Hepatic stellate cell (primary cell): ENCODE data around the gene SPTBN1.
"Not testable (repeated sequence)": the region's sequence is repeated elsewhere in the genome, so short reads cannot be mapped to it uniquely, and the experiment has no call there.

Source experiments
- DNase-seq: peaks from one replicate; pipeline ENCODE4 v3.0.0; 2011; ENCODE audit warnings: low spot score

The SPTBN1 gene

GRCh38 chr2:54528311-54528955 is 72.3 kb downstream of the SPTBN1 start:
- DNase-seq, result no peak

DNA sequence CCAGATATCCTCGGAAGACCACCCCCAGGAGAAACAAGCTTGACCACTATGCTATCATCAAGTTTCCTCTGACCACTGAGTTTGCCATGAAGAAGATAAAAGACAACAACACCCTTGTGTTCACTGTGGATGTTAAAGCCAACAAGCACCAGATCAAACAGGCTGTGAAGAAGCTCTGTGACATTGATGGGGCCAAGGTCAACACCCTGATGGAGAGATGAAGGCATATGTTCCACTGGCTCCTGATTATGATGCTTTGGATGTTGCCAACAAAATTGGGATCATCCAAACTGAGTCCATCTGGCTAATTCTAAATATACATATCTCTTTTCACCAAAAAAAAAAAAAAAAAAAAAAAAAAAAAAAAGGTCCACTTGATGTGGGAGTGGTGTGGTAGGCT is 73.4 kb downstream of the SPTBN1 start:
- not testable (repeated sequence) for DNase-seq

- no peak for DNase-seq
These were observed 73.8 kb downstream of the SPTBN1 start for GRCh38 chr2:54529935-54530334.

DNA sequence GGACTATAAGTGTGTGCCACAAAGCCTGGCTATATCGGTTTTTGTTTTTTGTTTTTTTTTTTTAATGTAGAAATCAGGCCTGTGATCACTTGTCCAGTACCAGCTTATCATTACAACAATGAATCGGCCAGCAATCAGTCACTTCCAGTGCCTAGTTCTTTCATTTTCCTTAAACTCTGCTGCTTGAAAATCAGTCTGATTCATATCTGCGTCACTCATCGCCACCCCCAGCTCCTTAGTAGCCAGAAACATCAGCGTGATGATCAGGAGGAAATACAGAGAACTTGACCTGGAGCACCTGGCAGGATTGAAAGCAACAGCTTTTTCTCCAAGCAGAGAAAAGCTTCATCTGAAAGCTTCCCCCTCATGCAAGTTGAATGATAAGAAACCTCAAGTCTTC is 75.4 kb downstream of the SPTBN1 start:
- DNase-seq, result peak; percentile 15

- no peak for DNase-seq
These were observed 78.1 kb downstream of the SPTBN1 start for GRCh38 chr2:54534221-54534620.

GRCh38 chr2:54534625-54535024 is 78.5 kb downstream of the SPTBN1 start:
- no peak for DNase-seq

GRCh38 chr2:54535599-54536195 is 79.6 kb downstream of the SPTBN1 start:
- no peak for DNase-seq

GRCh38 chr2:54536720-54537119 is 80.6 kb downstream of the SPTBN1 start:
- no peak for DNase-seq

DNA sequence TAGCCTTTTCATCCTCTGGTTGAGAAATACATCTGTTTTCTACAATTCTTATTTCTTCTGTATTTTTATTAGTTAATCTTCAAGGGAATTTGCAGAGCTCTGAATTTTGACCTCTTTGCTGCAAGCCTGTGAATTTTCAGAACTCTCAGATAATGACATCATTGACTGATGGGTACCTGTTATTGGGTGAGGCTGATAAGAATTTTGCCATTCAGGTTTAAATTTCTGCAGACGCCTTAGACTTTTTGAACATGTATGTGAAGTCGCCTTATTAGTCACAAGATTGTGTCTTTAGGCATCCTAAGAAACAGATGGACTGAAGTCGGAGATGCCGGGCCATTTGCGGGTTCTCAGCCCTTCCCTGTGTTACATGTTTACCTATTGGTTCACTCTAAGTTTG is 82.4 kb downstream of the SPTBN1 start:
- no peak for DNase-seq

GRCh38 chr2:54539683-54540082 is 83.6 kb downstream of the SPTBN1 start:
- no peak for DNase-seq

- no peak for DNase-seq
These were observed 84.1 kb downstream of the SPTBN1 start for GRCh38 chr2:54540194-54540593.

DNA sequence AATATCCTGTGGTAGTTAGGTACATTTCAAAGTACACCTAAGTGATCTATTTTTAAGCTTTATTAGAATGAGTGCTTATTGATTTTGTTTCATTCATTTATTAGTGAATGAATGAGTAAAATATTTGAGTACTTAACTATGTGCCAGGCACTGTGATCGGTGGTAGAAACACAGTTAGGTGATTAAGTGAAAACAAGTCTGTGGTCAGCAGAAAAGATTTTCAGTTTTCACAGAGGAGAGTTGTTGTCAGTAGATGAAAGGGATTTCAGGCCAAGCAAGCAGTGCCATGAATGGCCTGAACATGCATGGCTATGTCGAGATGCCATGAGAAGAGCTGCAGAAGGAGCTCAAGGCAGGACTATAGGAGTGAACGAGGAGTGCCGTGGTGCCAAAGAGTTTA is 85.9 kb downstream of the SPTBN1 start:
- DNase-seq, result no peak

GRCh38 chr2:54543733-54544396 is 87.7 kb downstream of the SPTBN1 start:
- DNase-seq, result no peak

- no peak for DNase-seq
These were observed 89.7 kb downstream of the SPTBN1 start for GRCh38 chr2:54545702-54546450.

DNA sequence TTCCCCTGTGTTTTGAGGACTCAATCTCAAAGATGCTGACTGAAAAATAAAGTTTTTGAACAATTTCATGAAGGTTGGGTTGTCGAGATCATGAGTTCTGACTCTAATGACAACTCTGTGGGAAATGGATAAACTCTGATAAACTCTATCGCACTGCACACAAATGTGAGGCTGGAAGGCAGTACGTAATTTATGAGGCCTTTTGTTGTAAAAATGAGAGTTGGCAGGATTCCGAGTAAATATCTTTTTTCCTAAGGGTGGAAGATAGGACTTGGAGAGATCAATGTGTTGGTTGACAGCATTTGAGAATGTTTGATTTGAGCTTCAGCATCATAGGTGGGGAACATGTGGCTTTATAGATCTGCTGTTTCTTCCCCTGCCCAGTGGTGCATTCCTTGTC is 90.4 kb downstream of the SPTBN1 start:
- DNase-seq, result no peak

GRCh38 chr2:54546923-54547720 is 91.0 kb downstream of the SPTBN1 start:
- no peak for DNase-seq

GRCh38 chr2:54549430-54549829 is 93.3 kb downstream of the SPTBN1 start:
- DNase-seq, result no peak

GRCh38 chr2:54549917-54550518 is 93.9 kb downstream of the SPTBN1 start:
- DNase-seq, result no peak

- no peak for DNase-seq
These were observed 94.4 kb downstream of the SPTBN1 start for GRCh38 chr2:54550547-54550946.

DNA sequence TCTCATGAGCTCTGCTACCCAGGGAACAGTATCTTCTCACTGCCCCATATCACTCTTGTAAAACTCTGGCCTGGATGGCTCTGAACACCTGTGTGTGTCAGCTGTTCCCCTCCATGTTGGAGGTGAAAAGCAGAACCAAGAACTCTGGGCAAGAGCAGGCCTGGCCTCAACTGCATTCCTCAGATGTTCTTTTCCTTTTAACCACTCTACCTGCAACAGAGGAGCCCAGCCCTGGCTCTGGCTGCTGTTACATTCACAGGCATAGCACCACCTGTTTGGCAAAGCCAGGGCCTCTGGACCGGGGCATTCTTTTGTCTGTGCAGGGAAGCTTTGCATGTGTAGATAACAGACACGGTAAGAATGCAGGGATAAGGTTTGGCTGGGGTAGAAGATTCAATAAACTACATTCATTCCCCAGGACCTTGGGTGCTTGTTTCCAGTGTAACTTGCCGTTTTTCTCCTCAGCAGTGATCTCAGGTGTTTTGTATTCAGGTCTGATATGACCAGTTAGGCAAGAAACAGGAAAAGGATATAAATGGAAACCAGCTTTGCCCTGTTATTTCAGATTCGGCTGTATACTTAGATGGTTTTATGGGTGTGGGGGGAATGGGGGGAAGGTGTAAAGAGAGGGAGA is 95.1 kb downstream of the SPTBN1 start:
- no peak for DNase-seq

GRCh38 chr2:54553075-54553474 is 96.9 kb downstream of the SPTBN1 start:
- no peak for DNase-seq
